NCI-H2196 (cell line): ENCODE data around the gene CCL2.
"Not testable (repeated sequence)": the region's sequence is repeated elsewhere in the genome, so short reads cannot be mapped to it uniquely, and the experiment has no call there.

Source experiments
- DNase-seq: peaks from one replicate; lab custom pipeline; 2025; ENCODE audit not compliant: unreplicated experiment; lab: John Stamatoyannopoulos, UW

CCL2 gene

GRCh38 chr17:34254651-34255380, at the start of gene CCL2:
CCL2 (plus strand) TSS chr17:34255285; CDS start chr17:34255350, 65 bp downstream.
- no peak for DNase-seq

- no peak for DNase-seq
Observed at GRCh38 chr17:34205401-34205800, 49.7 kb upstream of the CCL2 start.

GRCh38 chr17:34206569-34206968, 48.5 kb upstream of the CCL2 start:
- no peak for DNase-seq

GRCh38 chr17:34207572-34207971, 47.5 kb upstream of the CCL2 start:
- no peak for DNase-seq

- no peak for DNase-seq
Observed at GRCh38 chr17:34218748-34219147, 36.3 kb upstream of the CCL2 start.

GRCh38 chr17:34219405-34219804, 35.7 kb upstream of the CCL2 start:
- no peak for DNase-seq

GRCh38 chr17:34220045-34220751, 34.9 kb upstream of the CCL2 start:
- DNase-seq, result no peak

GRCh38 chr17:34220752-34221395, 34.2 kb upstream of the CCL2 start:
- no peak for DNase-seq

- DNase-seq, result no peak
Observed at GRCh38 chr17:34221411-34221810, 33.7 kb upstream of the CCL2 start.

- no peak for DNase-seq
Observed at GRCh38 chr17:34222722-34223497, 32.2 kb upstream of the CCL2 start.

GRCh38 chr17:34225046-34225445, 30.0 kb upstream of the CCL2 start:
- no peak for DNase-seq

- DNase-seq, result no peak
Observed at GRCh38 chr17:34226011-34226743, 28.9 kb upstream of the CCL2 start.

- DNase-seq, result no peak
Observed at GRCh38 chr17:34226744-34227034, 28.4 kb upstream of the CCL2 start.

- not testable (repeated sequence) for DNase-seq
Observed at GRCh38 chr17:34227293-34227692, 27.8 kb upstream of the CCL2 start.

- no peak for DNase-seq
Observed at GRCh38 chr17:34227707-34228106, 27.4 kb upstream of the CCL2 start.

- no peak for DNase-seq
Observed at GRCh38 chr17:34228781-34229180, 26.3 kb upstream of the CCL2 start.

- no peak for DNase-seq
Observed at GRCh38 chr17:34230342-34230741, 24.7 kb upstream of the CCL2 start.

- DNase-seq, result no peak
Observed at GRCh38 chr17:34234616-34235015, 20.5 kb upstream of the CCL2 start.

- no peak for DNase-seq
Observed at GRCh38 chr17:34235389-34236028, 19.6 kb upstream of the CCL2 start.

GRCh38 chr17:34236281-34236892, 18.7 kb upstream of the CCL2 start:
- no peak for DNase-seq
